Measurements from ENCODE around the gene GABRA5. TPM values are rescaled to one million over a fixed set of nuclear protein-coding genes. Genes with fewer than 3 reads are reported as not detected.

The GABRA5 gene
- total and polyA plus RNA-seq, 2 of the 13 experiments (the other 11 are each of a cell fraction or from before 2014, with no cell fraction given): not detected

DNA sequence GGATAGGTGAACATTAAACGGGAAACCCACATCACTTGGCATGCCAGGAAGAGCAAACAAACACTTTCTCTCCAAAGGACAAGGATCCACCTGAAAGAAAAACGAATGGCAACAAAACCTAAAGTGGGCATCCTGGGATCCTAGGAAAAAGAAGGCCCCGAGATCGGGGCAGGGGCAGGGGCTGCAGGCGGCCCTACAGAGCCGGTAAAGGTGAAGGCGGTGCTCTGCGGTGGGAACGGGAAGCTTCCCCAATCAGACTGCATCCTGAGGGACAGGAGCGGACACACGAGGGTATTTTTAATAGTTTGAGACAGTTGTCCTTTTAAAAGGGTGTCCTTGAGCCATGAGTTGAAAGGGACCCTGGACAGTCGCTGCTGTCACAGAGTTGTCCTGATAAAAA lies 24.9 kb upstream of the GABRA5 start:
- no peaks in the 10 kb centered on the region for H4K20me1 ChIP-seq (ENCODE audit: insufficient read depth, low read length)
- no TSS peak for BruUV-seq (replicated peaks)
- H3K4me2 ChIP-seq (ENCODE audit: low read depth, low read length): no peak overlapping the region
- H3K79me2 ChIP-seq (ENCODE audit: insufficient read depth, low read length): no peaks in the 10 kb centered on the region
- no peak for DNase-seq (ENCODE audit: low spot score)
- ATAC-seq: no peak
- CTCF ChIA-PET (ENCODE audit: low intra/inter-chr PET ratio, low total read pairs): no interaction called here
- peaks cover 15% of the 10 kb centered on the region for H3K9me3 ChIP-seq (ENCODE audit: low read length)
- H3K36me3 ChIP-seq (replicated peaks in 1 of 2; ENCODE audit: control insufficient read depth in 1 of 2, insufficient read depth in 2 of 2, low read length in 2 of 2): no peaks in the 10 kb centered on the region
- FAIRE-seq: no peak
- intact Hi-C loops (cut with micrococcal nuclease; ENCODE audit: unreplicated experiment) (no loop called here), in situ Hi-C loops (cut with HindIII; ENCODE audit: extremely low pct_ligation_motif_present, low pct_unique_long_range_greater_than_20kb) (no loop called here)
- no peak overlapping the region for H3K9ac ChIP-seq (ENCODE audit: insufficient read depth, low read depth, low read length)
- H3K4me3 ChIP-seq (replicated peaks in 1 of 3; ENCODE audit: insufficient read depth in 1 of 3, low read depth in 2 of 3, low read length in 3 of 3): no peak overlapping the region
- WGBS (ENCODE audit: low lambda C conversion rate): 15% methylated on average over 12 of the region's 12 CpGs
- peaks cover 0 to 4% of the 10 kb centered on the region in 2 experiments; a peak in 1 of 5 replicates for H3K27me3 ChIP-seq (ENCODE audit: control insufficient read depth in 1 of 2, insufficient read depth in 2 of 2, low read length in 2 of 2)
- no peaks in the 10 kb centered on the region for H3K4me1 ChIP-seq (ENCODE audit: insufficient read depth, low read length)
- H2AFZ ChIP-seq (ENCODE audit: low read length): no peak overlapping the region
- no peak for TF ChIP-seq ZNF614 (CRISPR knock-in tag; IDR thresholded peaks at IDR 0.05; ENCODE audit: borderline replicate concordance)
- TF ChIP-seq RXRB (CRISPR knock-in tag; IDR thresholded peaks at IDR 0.05; ENCODE audit: borderline replicate concordance): no peak
- no peak for TF ChIP-seq MXD4 (CRISPR knock-in tag; IDR thresholded peaks at IDR 0.05)
- no peak overlapping the region for H3K27ac ChIP-seq (ENCODE audit: extremely low read length, insufficient read depth, low read length)
- POLR2A ChIA-PET: no interaction called here

DNA sequence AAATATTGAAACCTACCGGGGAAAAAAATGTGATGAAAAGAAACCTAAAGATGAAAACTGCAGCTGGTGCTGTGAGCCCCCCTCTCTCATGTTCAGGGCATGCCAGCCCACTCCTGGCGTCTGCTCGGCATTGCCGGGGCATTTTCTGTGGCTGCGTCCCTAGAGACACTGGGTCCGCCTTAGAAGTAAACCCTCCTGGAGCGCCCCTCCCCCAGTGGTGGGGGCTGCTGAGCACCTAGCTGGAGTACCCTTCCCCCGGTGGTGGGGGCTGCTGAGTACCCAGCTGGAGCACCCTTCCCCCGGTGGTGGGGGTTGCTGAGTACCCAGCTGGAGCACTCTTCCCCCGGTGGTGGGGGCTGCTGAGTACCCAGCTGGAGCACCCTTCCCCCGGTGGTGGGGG lies 24.5 kb upstream of the GABRA5 start:
- POLR2A ChIA-PET: no interaction called here
- Histone ChIP-seq H3K79me2 (ENCODE audit: insufficient read depth, low read length) (no peaks in the 10 kb centered on the region), H3K36me3 (replicated peaks in 1 of 2; ENCODE audit: control insufficient read depth in 1 of 2, insufficient read depth in 2 of 2, low read length in 2 of 2) (no peaks in the 10 kb centered on the region), H3K27me3 (ENCODE audit: control insufficient read depth in 1 of 2, insufficient read depth in 2 of 2, low read length in 2 of 2) (peaks cover 0 to 4% of the 10 kb centered on the region in 2 experiments; a peak in 1 of 5 replicates), H4K20me1 (ENCODE audit: insufficient read depth, low read length) (no peaks in the 10 kb centered on the region), H3K4me3 (replicated peaks in 1 of 3; ENCODE audit: insufficient read depth in 1 of 3, low read depth in 2 of 3, low read length in 3 of 3) (no peak overlapping the region), H3K9ac (ENCODE audit: insufficient read depth, low read depth, low read length) (no peak overlapping the region), H2AFZ (ENCODE audit: low read length) (no peak overlapping the region), H3K27ac (ENCODE audit: extremely low read length, insufficient read depth, low read length) (no peak overlapping the region), H3K4me2 (ENCODE audit: low read depth, low read length) (no peak overlapping the region), H3K4me1 (ENCODE audit: insufficient read depth, low read length) (no peaks in the 10 kb centered on the region), H3K9me3 (ENCODE audit: low read length) (peaks cover 11% of the 10 kb centered on the region)
- ATAC-seq: no peak
- FAIRE-seq: no peak
- intact Hi-C loops (cut with micrococcal nuclease; ENCODE audit: unreplicated experiment) (no loop called here), in situ Hi-C loops (cut with HindIII; ENCODE audit: extremely low pct_ligation_motif_present, low pct_unique_long_range_greater_than_20kb) (no loop called here)
- TF ChIP-seq NFRKB (IDR thresholded peaks at IDR 0.05) (no peak), GATAD2A (CRISPR knock-in tag; IDR thresholded peaks at IDR 0.05) (no peak), ZNF431 (CRISPR knock-in tag; IDR thresholded peaks at IDR 0.05; ENCODE audit: borderline replicate concordance, low read depth) (no peak), RORA (CRISPR knock-in tag; IDR thresholded peaks at IDR 0.05) (no peak), ZNF569 (CRISPR knock-in tag; IDR thresholded peaks at IDR 0.05; ENCODE audit: borderline replicate concordance) (no peak), RFXAP (CRISPR knock-in tag; IDR thresholded peaks at IDR 0.05; ENCODE audit: borderline replicate concordance) (no peak), KDM2A (CRISPR knock-in tag; IDR thresholded peaks at IDR 0.05; ENCODE audit: borderline replicate concordance, low read depth) (no peak), NR2F2 (IDR thresholded peaks at IDR 0.05; ENCODE audit: borderline replicate concordance, low read depth) (no peak), ZNF879 (CRISPR knock-in tag; IDR thresholded peaks at IDR 0.05) (no peak), RAD51 (IDR thresholded peaks at IDR 0.05; ENCODE audit: borderline replicate concordance) (no peak), ATF7-NPFF (CRISPR knock-in tag; IDR thresholded peaks at IDR 0.05; ENCODE audit: low read depth) (no peak), TCF7L2 (IDR thresholded peaks at IDR 0.05; ENCODE audit: low read depth, low read length) (no peak)
- TF ChIP-seq, protein P1, sequence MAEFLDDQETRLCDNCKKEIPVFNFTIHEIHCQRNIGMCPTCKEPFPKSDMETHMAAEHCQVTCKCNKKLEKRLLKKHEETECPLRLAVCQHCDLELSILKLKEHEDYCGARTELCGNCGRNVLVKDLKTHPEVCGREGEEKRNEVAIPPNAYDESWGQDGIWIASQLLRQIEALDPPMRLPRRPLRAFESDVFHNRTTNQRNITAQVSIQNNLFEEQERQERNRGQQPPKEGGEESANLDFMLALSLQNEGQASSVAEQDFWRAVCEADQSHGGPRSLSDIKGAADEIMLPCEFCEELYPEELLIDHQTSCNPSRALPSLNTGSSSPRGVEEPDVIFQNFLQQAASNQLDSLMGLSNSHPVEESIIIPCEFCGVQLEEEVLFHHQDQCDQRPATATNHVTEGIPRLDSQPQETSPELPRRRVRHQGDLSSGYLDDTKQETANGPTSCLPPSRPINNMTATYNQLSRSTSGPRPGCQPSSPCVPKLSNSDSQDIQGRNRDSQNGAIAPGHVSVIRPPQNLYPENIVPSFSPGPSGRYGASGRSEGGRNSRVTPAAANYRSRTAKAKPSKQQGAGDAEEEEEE (CRISPR knock-in tag; IDR thresholded peaks at IDR 0.05; ENCODE audit: borderline replicate concordance): no peak
- BruUV-seq (replicated peaks): no TSS peak
- no peak for DNase-seq (ENCODE audit: low spot score)
- CTCF ChIA-PET (ENCODE audit: low intra/inter-chr PET ratio, low total read pairs): no interaction called here
- 45% methylated on average over 5 of the region's 11 CpGs for WGBS (ENCODE audit: low lambda C conversion rate)

All from HepG2 (cell line).